Calu3 (cell line): Measurements from ENCODE around the gene SEC24A. TPM values are rescaled to one million over a fixed set of nuclear protein-coding genes. Genes with fewer than 3 reads are reported as not detected.
"Not testable (repeated sequence)": the region's sequence is repeated elsewhere in the genome, so short reads cannot be mapped to it uniquely, and the experiment has no call there.

Experiments used
- Bru-seq: library from RNA; stranded (reverse); fragments of 400-500 nt; gene quantifications from one replicate; lab custom pipeline; 2021; lab: Mats Ljungman, UMichigan
- BruChase-seq, 2 experiments: library from RNA; stranded (reverse); fragments of 400-500 nt; gene quantifications; one replicate each; lab custom pipeline; 2021; lab: Mats Ljungman, UMichigan
- BruUV-seq: library from RNA; stranded (reverse); fragments of 400-500 nt; replicated peaks from 2 replicates; lab custom pipeline; 2021; lab: Mats Ljungman, UMichigan
- CTCF ChIA-PET: fragments of 300-600 bp; sonication (Branson Sonifier 250); formaldehyde crosslinking; loops from one replicate; lab custom pipeline; 2022; ENCODE audit warnings: antibody characterized with exemption; lab: Charles Lee
- DNase-seq: peaks from one replicate; pipeline ENCODE4 v3.0.0; 2022
- H3K27ac Mint-ChIP-seq: one replicate; pipeline ENCODE4 v1.8.0; 2022; ENCODE audit warnings: mixed read lengths; ENCODE audit not compliant: unreplicated experiment
- H3K27me3 Mint-ChIP-seq: one replicate; pipeline ENCODE4 v1.8.0; 2022; ENCODE audit warnings: mixed read lengths; ENCODE audit not compliant: unreplicated experiment
- H3K36me3 Mint-ChIP-seq: one replicate; pipeline ENCODE4 v1.8.0; 2022; ENCODE audit warnings: mild to moderate bottlenecking, moderate library complexity, mixed read lengths; ENCODE audit not compliant: insufficient read depth, unreplicated experiment
- H3K4me1 Mint-ChIP-seq: one replicate; pipeline ENCODE4 v1.8.0; 2022; ENCODE audit warnings: mild to moderate bottlenecking, low read depth, mixed read lengths; ENCODE audit not compliant: unreplicated experiment
- H3K4me3 Mint-ChIP-seq: one replicate; pipeline ENCODE4 v1.8.0; 2022; ENCODE audit warnings: mild to moderate bottlenecking, low read depth, moderate library complexity, mixed read lengths; ENCODE audit not compliant: unreplicated experiment
- H3K9me3 Mint-ChIP-seq: one replicate; pipeline ENCODE4 v1.8.0; 2022; ENCODE audit warnings: low read depth, mixed read lengths; ENCODE audit not compliant: unreplicated experiment
- CTCF ChIP-seq: fragments of 200-600 bp; IDR thresholded peaks from one replicate; pipeline ENCODE4 v1.8.0; 2022; ENCODE audit warnings: antibody characterized with exemption; ENCODE audit not compliant: unreplicated experiment
- intact Hi-C: fragments of 100-400 bp; cut with micrococcal nuclease; formaldehyde crosslinking; loops from one replicate; pipeline ENCODE4 v1.10.0; 2022; ENCODE audit not compliant: unreplicated experiment
- long read RNA-seq: library from polyadenylated mRNA; stranded (forward); transcript quantifications from one replicate; pipeline ENCODE4 v2.0.0, GENCODE V29; 2022
- total RNA-seq: library from RNA; stranded (reverse); gene quantifications from 2 replicates; pipeline ENCODE4 v1.2.3, GENCODE V29; 2022

Gene SEC24A
- total RNA-seq = 35.2 and 38.4 TPM in 2 replicates
- percentile 80 among the genes with signal in this experiment for Bru-seq, nascent RNA
- BruChase-seq, experiment 1, labeled RNA remaining after a 6-hour chase = percentile 83 among the genes with signal in this experiment
- percentile 86 among the genes with signal in this experiment for BruChase-seq, experiment 2, labeled RNA remaining after a 2-hour chase
- long read RNA-seq, full-length matches to known transcripts = 17 of 29 reads
- long read RNA-seq, partial matches to known transcripts = 2 of 29 reads
- long read RNA-seq, other reads (novel, unspliced or antisense) = 10 of 29 reads

- H3K27me3 Mint-ChIP-seq = no peaks in the 10 kb centered on the region
- CTCF ChIA-PET = interaction anchor here (0.6 to 1.4 kb wide), 6 partner anchors 11 to 189 kb away, joined by 3 to 6 read pairs (median 3); no protein-coding TSS in a partner anchor
- no peak for TF ChIP-seq CTCF
- peak within 1 kb of the TSS; percentile 100 for H3K4me3 Mint-ChIP-seq
- intact Hi-C loops = loop anchor here (2.0 kb wide), 1 partner anchor 16 kb away; the partner anchor contains the start of gene SAR1B
- H3K4me1 Mint-ChIP-seq = peaks cover 10% of the 10 kb centered on the region
- H3K36me3 Mint-ChIP-seq = peaks cover 33% of the 10 kb centered on the region
- no TSS peak for BruUV-seq
- peak; percentile 97 for DNase-seq
- peak within 1 kb of the TSS; percentile 100 for H3K27ac Mint-ChIP-seq
- H3K9me3 Mint-ChIP-seq = no peaks in the 10 kb centered on the region
These were observed at the start of gene SEC24A for GRCh38 chr5:134648425-134649162. Gene SEC24A, plus strand, starts transcription at chr5:134648785. Its CDS starts 292 bp downstream, at chr5:134649077.

- H3K4me3 Mint-ChIP-seq, H3K9me3 Mint-ChIP-seq, CTCF ChIA-PET, BruUV-seq, H3K4me1 Mint-ChIP-seq, H3K27me3 Mint-ChIP-seq, H3K27ac Mint-ChIP-seq, DNase-seq, H3K36me3 Mint-ChIP-seq, intact Hi-C loops: not testable (repeated sequence)
These were observed 48.8 kb upstream of the SEC24A start for GRCh38 chr5:134599820-134600219.

GRCh38 chr5:134600600-134600999, 48.0 kb upstream of the SEC24A start:
- CTCF ChIA-PET = interaction anchor here (1.7 kb wide), 1 partner anchor 13 kb away, joined by 4 read pairs; no protein-coding TSS in a partner anchor
- Mint-ChIP-seq H3K9me3 (no peaks in the 10 kb centered on the region), H3K27me3 (no peaks in the 10 kb centered on the region), H3K27ac (no peak overlapping the region), H3K4me1 (no peaks in the 10 kb centered on the region), H3K36me3 (peaks cover 8% of the 10 kb centered on the region), H3K4me3 (no peak overlapping the region)
- BruUV-seq = no TSS peak
- no peak for TF ChIP-seq CTCF
- intact Hi-C loops = no loop called here
- DNase-seq = no peak

- Mint-ChIP-seq H3K9me3 (no peaks in the 10 kb centered on the region), H3K4me3 (no peak overlapping the region), H3K27ac (no peak overlapping the region), H3K27me3 (no peaks in the 10 kb centered on the region), H3K36me3 (peaks cover 23% of the 10 kb centered on the region), H3K4me1 (no peaks in the 10 kb centered on the region)
- CTCF ChIA-PET = no interaction called here
- TF ChIP-seq CTCF = no peak
- intact Hi-C loops = no loop called here
- no peak for DNase-seq
- no TSS peak for BruUV-seq
These were observed 45.5 kb upstream of the SEC24A start for GRCh38 chr5:134603059-134603458.
